HS-27A (cell line): Measurements from ENCODE around the gene PPP1R37.

Experiments
- DNase-seq: peaks from one replicate; pipeline ENCODE4 v3.0.0-alpha.2; 2012; ENCODE audit warnings: low read depth, missing footprints

The PPP1R37 gene

GRCh38 chr19:45152504-45153338 lies 59.7 kb downstream of the PPP1R37 start:
- DNase-seq, result no peak

GRCh38 chr19:45153339-45154063 lies 60.5 kb downstream of the PPP1R37 start:
- DNase-seq, result no peak

GRCh38 chr19:45154064-45154827 lies 61.3 kb downstream of the PPP1R37 start:
- peak; percentile 59 for DNase-seq

- no peak for DNase-seq
Measured at GRCh38 chr19:45156011-45156630, 63.1 kb downstream of the PPP1R37 start.

GRCh38 chr19:45156751-45157150 lies 63.8 kb downstream of the PPP1R37 start:
- DNase-seq, result no peak

GRCh38 chr19:45158503-45159209 lies 65.7 kb downstream of the PPP1R37 start:
- DNase-seq, result no peak

- DNase-seq, result no peak
Measured at GRCh38 chr19:45159210-45159970, 66.4 kb downstream of the PPP1R37 start.

GRCh38 chr19:45159971-45160324 lies 67.0 kb downstream of the PPP1R37 start:
- DNase-seq, result no peak

- no peak for DNase-seq
Measured at GRCh38 chr19:45160870-45161737, 68.1 kb downstream of the PPP1R37 start, which contains the start of gene NKPD1. Gene NKPD1 (minus strand): TSS chr19:45160982. CDS start chr19:45160150, 832 bp downstream.

- no peak for DNase-seq
Measured at GRCh38 chr19:45161738-45162607, 69.0 kb downstream of the PPP1R37 start.

- no peak for DNase-seq
Measured at GRCh38 chr19:45162608-45163143, 69.7 kb downstream of the PPP1R37 start.

GRCh38 chr19:45163156-45163555 lies 70.2 kb downstream of the PPP1R37 start:
- no peak for DNase-seq

- no peak for DNase-seq
Measured at GRCh38 chr19:45163751-45164460, 70.9 kb downstream of the PPP1R37 start.

- DNase-seq, result no peak
Measured at GRCh38 chr19:45164577-45165335, 71.8 kb downstream of the PPP1R37 start.

- DNase-seq, result no peak
Measured at GRCh38 chr19:45166723-45167252, 73.8 kb downstream of the PPP1R37 start.

- DNase-seq, result no peak
Measured at GRCh38 chr19:45168767-45169351, 75.9 kb downstream of the PPP1R37 start.
